ENCODE data around the gene TNS3.

The TNS3 gene

GRCh38 chr7:47402941-47403866, 178.7 kb downstream of the TNS3 start:
- TF ChIP-seq FOXP2 (optimal IDR thresholded peaks at IDR 0.05; ENCODE audit: control extremely low read depth, extremely low read length, insufficient read depth) (no peak), POLR2AphosphoS5 (IDR thresholded peaks at IDR 0.05; ENCODE audit: borderline replicate concordance, low read depth, low read length) (no peak), EZH2 (IDR thresholded peaks at IDR 0.05) (no peak)
- Histone ChIP-seq H3K4me3 (no peak overlapping the region), H3K9ac (ENCODE audit: insufficient read length) (no peak overlapping the region), H3K36me3 (ENCODE audit: insufficient read depth, low read length) (no peaks in the 10 kb centered on the region), H3K9me3 (ENCODE audit: low read depth, low read length) (no peaks in the 10 kb centered on the region), H3K27ac (no peak overlapping the region)
- DNase-seq (ENCODE audit: low read depth, low spot score): no peak

- no peaks in the 10 kb centered on the region for H3K36me3 ChIP-seq (ENCODE audit: insufficient read depth, low read length)
- no peak overlapping the region for H3K27ac ChIP-seq
- DNase-seq (ENCODE audit: low read depth, low spot score): no peak
- no peaks in the 10 kb centered on the region for H3K9me3 ChIP-seq (ENCODE audit: low read depth, low read length)
- no peak for TF ChIP-seq POLR2AphosphoS5 (IDR thresholded peaks at IDR 0.05; ENCODE audit: borderline replicate concordance, low read depth, low read length)
- TF ChIP-seq FOXP2 (optimal IDR thresholded peaks at IDR 0.05; ENCODE audit: control extremely low read depth, extremely low read length, insufficient read depth): no peak
- TF ChIP-seq EZH2 (IDR thresholded peaks at IDR 0.05): no peak
- no peak overlapping the region for H3K4me3 ChIP-seq
- no peak overlapping the region for H3K9ac ChIP-seq (ENCODE audit: insufficient read length)
These were observed 180.0 kb downstream of the TNS3 start for GRCh38 chr7:47401611-47402570.

- Histone ChIP-seq H3K9me3 (ENCODE audit: low read depth, low read length) (no peaks in the 10 kb centered on the region), H3K9ac (ENCODE audit: insufficient read length) (no peak overlapping the region), H3K4me3 (no peak overlapping the region), H3K27ac (no peak overlapping the region), H3K36me3 (ENCODE audit: insufficient read depth, low read length) (no peaks in the 10 kb centered on the region)
- no peak for DNase-seq (ENCODE audit: low read depth, low spot score)
- TF ChIP-seq EZH2 (IDR thresholded peaks at IDR 0.05): no peak
These were observed 181.1 kb downstream of the TNS3 start for GRCh38 chr7:47400741-47401206.

GRCh38 chr7:47400001-47400400, 181.9 kb downstream of the TNS3 start:
- H3K9ac ChIP-seq (ENCODE audit: insufficient read length): no peak overlapping the region
- TF ChIP-seq POLR2AphosphoS5 (IDR thresholded peaks at IDR 0.05; ENCODE audit: borderline replicate concordance, low read depth, low read length) (no peak), EZH2 (IDR thresholded peaks at IDR 0.05) (no peak), FOXP2 (optimal IDR thresholded peaks at IDR 0.05; ENCODE audit: control extremely low read depth, extremely low read length, insufficient read depth) (no peak)
- H3K36me3 ChIP-seq (ENCODE audit: insufficient read depth, low read length): no peaks in the 10 kb centered on the region
- no peak overlapping the region for H3K4me3 ChIP-seq
- DNase-seq (ENCODE audit: low read depth, low spot score): no peak
- no peaks in the 10 kb centered on the region for H3K9me3 ChIP-seq (ENCODE audit: low read depth, low read length)
- H3K27ac ChIP-seq: no peak overlapping the region

- H3K36me3 ChIP-seq (ENCODE audit: insufficient read depth, low read length): no peaks in the 10 kb centered on the region
- no peaks in the 10 kb centered on the region for H3K9me3 ChIP-seq (ENCODE audit: low read depth, low read length)
- no peak overlapping the region for H3K4me3 ChIP-seq
- DNase-seq (ENCODE audit: low read depth, low spot score): no peak
- TF ChIP-seq FOXP2 (optimal IDR thresholded peaks at IDR 0.05; ENCODE audit: control extremely low read depth, extremely low read length, insufficient read depth) (no peak), POLR2AphosphoS5 (IDR thresholded peaks at IDR 0.05; ENCODE audit: borderline replicate concordance, low read depth, low read length) (no peak), EZH2 (IDR thresholded peaks at IDR 0.05) (no peak)
- no peak overlapping the region for H3K9ac ChIP-seq (ENCODE audit: insufficient read length)
- H3K27ac ChIP-seq: no peak overlapping the region
These were observed 187.1 kb downstream of the TNS3 start for GRCh38 chr7:47394751-47395252.

GRCh38 chr7:47394216-47394615, 187.7 kb downstream of the TNS3 start:
- TF ChIP-seq FOXP2 (optimal IDR thresholded peaks at IDR 0.05; ENCODE audit: control extremely low read depth, extremely low read length, insufficient read depth) (no peak), POLR2AphosphoS5 (IDR thresholded peaks at IDR 0.05; ENCODE audit: borderline replicate concordance, low read depth, low read length) (no peak), EZH2 (IDR thresholded peaks at IDR 0.05) (no peak)
- DNase-seq (ENCODE audit: low read depth, low spot score): no peak
- H3K4me3 ChIP-seq: no peak overlapping the region
- H3K36me3 ChIP-seq (ENCODE audit: insufficient read depth, low read length): no peaks in the 10 kb centered on the region
- no peak overlapping the region for H3K27ac ChIP-seq
- H3K9ac ChIP-seq (ENCODE audit: insufficient read length): no peak overlapping the region
- H3K9me3 ChIP-seq (ENCODE audit: low read depth, low read length): no peaks in the 10 kb centered on the region

- Histone ChIP-seq H3K36me3 (ENCODE audit: insufficient read depth, low read length) (no peaks in the 10 kb centered on the region), H3K9ac (ENCODE audit: insufficient read length) (no peak overlapping the region), H3K4me3 (no peak overlapping the region), H3K9me3 (ENCODE audit: low read depth, low read length) (no peaks in the 10 kb centered on the region), H3K27ac (no peak overlapping the region)
- no peak for TF ChIP-seq POLR2AphosphoS5 (IDR thresholded peaks at IDR 0.05; ENCODE audit: borderline replicate concordance, low read depth, low read length)
- no peak for TF ChIP-seq EZH2 (IDR thresholded peaks at IDR 0.05)
- TF ChIP-seq FOXP2 (optimal IDR thresholded peaks at IDR 0.05; ENCODE audit: control extremely low read depth, extremely low read length, insufficient read depth): no peak
- no peak for DNase-seq (ENCODE audit: low read depth, low spot score)
These were observed 188.5 kb downstream of the TNS3 start for GRCh38 chr7:47393406-47393805.

GRCh38 chr7:47392241-47392759, 189.6 kb downstream of the TNS3 start:
- no peak overlapping the region for H3K9ac ChIP-seq (ENCODE audit: insufficient read length)
- H3K9me3 ChIP-seq (ENCODE audit: low read depth, low read length): no peaks in the 10 kb centered on the region
- no peak for DNase-seq (ENCODE audit: low read depth, low spot score)
- TF ChIP-seq FOXP2 (optimal IDR thresholded peaks at IDR 0.05; ENCODE audit: control extremely low read depth, extremely low read length, insufficient read depth) (no peak), POLR2AphosphoS5 (IDR thresholded peaks at IDR 0.05; ENCODE audit: borderline replicate concordance, low read depth, low read length) (no peak), EZH2 (IDR thresholded peaks at IDR 0.05) (no peak)
- no peak overlapping the region for H3K4me3 ChIP-seq
- H3K36me3 ChIP-seq (ENCODE audit: insufficient read depth, low read length): no peaks in the 10 kb centered on the region
- no peak overlapping the region for H3K27ac ChIP-seq
